Measurements from ENCODE around the gene FBXO34. TPM values are rescaled to one million over a fixed set of nuclear protein-coding genes. Genes with fewer than 3 reads are reported as not detected.
A peak's percentile ranks its signal among the peaks of the same experiment; 100 is the strongest.

Gene FBXO34
- 10 to 100 TPM; 42.1 to 43.6 TPM for total RNA-seq
- polyA plus RNA-seq = 10 to 100 TPM; 33.8 to 44.1 TPM

GRCh38 chr14:55270832-55271571, at the start of gene FBXO34:
FBXO34 (plus strand) TSS chr14:55271421; CDS start chr14:55350391, 78,970 bp downstream.
- peaks cover 0 to 5% of the 10 kb centered on the region in 2 donors for H3K36me3 Mint-ChIP-seq
- Histone ChIP-seq H3K27me3 (ENCODE audit: insufficient read depth, low read length) (no peaks in the 10 kb centered on the region), H3K4me3 (ENCODE audit: low read length in 2 of 2) (peak within 1 kb of the TSS; percentile 76 to 90), H3K4me1 (ENCODE audit: insufficient read depth, low read length) (peaks cover 41% of the 10 kb centered on the region), H3K36me3 (ENCODE audit: insufficient read depth, low read length) (no peaks in the 10 kb centered on the region), H3K9me3 (ENCODE audit: control insufficient read depth in 1 of 2, low read length in 2 of 2) (no peaks in the 10 kb centered on the region), H3K27ac (ENCODE audit: low read depth, low read length) (peak within 1 kb of the TSS; percentile 91)
- H3K4me3 Mint-ChIP-seq = peak within 1 kb of the TSS; percentile 89 to 95 (median 92)
- H3K4me1 Mint-ChIP-seq = peaks cover 31 to 48% (median 36%) of the 10 kb centered on the region in 4 donors
- peak within 1 kb of the TSS; percentile 93 to 96 (median 95) for H3K27ac Mint-ChIP-seq
- peak; percentile 97 to 100 (median 98) for DNase-seq
- CTCF ChIA-PET (ENCODE audit: partially characterized antibody) = interaction anchor here (0.6 to 10.0 kb wide), 41 partner anchors 10 to 1205 kb away, joined by 3 to 348 read pairs (median 4); partner anchors contain the start of gene ATG14
- POLR2A ChIA-PET (ENCODE audit: partially characterized antibody) = interaction anchor here (0.7 to 3.6 kb wide), 8 partner anchors 58 to 157 kb away, joined by 3 to 61 read pairs (median 4); partner anchors contain the start of gene ATG14
- no peaks in the 10 kb centered on the region for H3K27me3 Mint-ChIP-seq
- intact Hi-C loops (cut with micrococcal nuclease) = loop anchor here (1.0 to 5.0 kb wide), 7 partner anchors 26 to 220 kb away; partner anchors contain the start of genes ATG14 and MAPK1IP1L
- H3K9me3 Mint-ChIP-seq = peaks cover 0 to 2% (median 0%) of the 10 kb centered on the region in 8 donors

DNA sequence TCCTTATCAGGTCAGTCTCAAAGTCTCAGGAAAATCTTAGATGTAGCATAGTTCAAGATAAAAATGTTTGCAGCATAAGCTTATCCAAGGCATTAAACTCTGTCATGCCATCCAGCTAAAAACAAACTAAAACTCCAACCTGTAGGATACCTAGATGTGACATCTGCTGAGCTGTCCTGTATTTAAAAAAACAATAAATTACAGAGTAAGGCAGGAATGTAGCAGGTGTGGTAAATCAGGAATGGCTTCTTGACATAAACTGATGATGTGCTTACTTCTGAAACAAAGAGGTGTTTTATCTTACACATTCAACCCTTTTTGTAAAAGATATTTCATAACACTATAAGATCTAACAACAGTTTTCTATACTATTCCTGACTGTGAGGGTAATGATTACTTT, 49.3 kb upstream of the FBXO34 start:
- peaks cover 3 to 8% of the 10 kb centered on the region in 2 donors for H3K27me3 Mint-ChIP-seq
- ChIA-PET CTCF (ENCODE audit: partially characterized antibody) (no interaction called here), POLR2A (ENCODE audit: partially characterized antibody) (no interaction called here)
- Histone ChIP-seq H3K27ac (ENCODE audit: low read depth, low read length) (no peak overlapping the region), H3K4me1 (ENCODE audit: insufficient read depth, low read length) (no peaks in the 10 kb centered on the region), H3K9me3 (ENCODE audit: control insufficient read depth in 1 of 2, low read length in 2 of 2) (peaks cover 0 to 8% of the 10 kb centered on the region in 2 donors), H3K4me3 (ENCODE audit: low read length in 2 of 2) (no peak overlapping the region), H3K27me3 (ENCODE audit: insufficient read depth, low read length) (no peaks in the 10 kb centered on the region), H3K36me3 (ENCODE audit: insufficient read depth, low read length) (no peaks in the 10 kb centered on the region)
- no peaks in the 10 kb centered on the region for H3K4me1 Mint-ChIP-seq
- intact Hi-C loops (cut with micrococcal nuclease) = no loop called here
- peaks cover 5 to 12% of the 10 kb centered on the region in 2 donors for H3K36me3 Mint-ChIP-seq
- DNase-seq = no peak
- no peak overlapping the region for H3K27ac Mint-ChIP-seq
- peaks cover 0 to 15% (median 14%) of the 10 kb centered on the region in 8 donors for H3K9me3 Mint-ChIP-seq
- no peak overlapping the region for H3K4me3 Mint-ChIP-seq

GRCh38 chr14:55223364-55223763, 47.9 kb upstream of the FBXO34 start:
- Mint-ChIP-seq H3K27me3 (peaks cover 11 to 12% of the 10 kb centered on the region in 2 donors), H3K9me3 (peaks cover 0 to 29% (median 25%) of the 10 kb centered on the region in 8 donors), H3K4me3 (no peak overlapping the region), H3K27ac (no peak overlapping the region), H3K4me1 (no peaks in the 10 kb centered on the region), H3K36me3 (peaks cover 10 to 12% of the 10 kb centered on the region in 2 donors)
- Histone ChIP-seq H3K9me3 (ENCODE audit: control insufficient read depth in 1 of 2, low read length in 2 of 2) (peaks cover 0 to 14% of the 10 kb centered on the region in 2 donors), H3K4me3 (ENCODE audit: low read length in 2 of 2) (no peak overlapping the region), H3K36me3 (ENCODE audit: insufficient read depth, low read length) (no peaks in the 10 kb centered on the region), H3K4me1 (ENCODE audit: insufficient read depth, low read length) (no peaks in the 10 kb centered on the region), H3K27ac (ENCODE audit: low read depth, low read length) (no peak overlapping the region), H3K27me3 (ENCODE audit: insufficient read depth, low read length) (no peaks in the 10 kb centered on the region)
- ChIA-PET CTCF (ENCODE audit: partially characterized antibody) (interaction anchor here (0.9 kb wide), 2 partner anchors 10 to 11 kb away, joined by 3 read pairs; no protein-coding TSS in a partner anchor), POLR2A (ENCODE audit: partially characterized antibody) (no interaction called here)
- intact Hi-C loops (cut with micrococcal nuclease) = no loop called here
- no peak for DNase-seq

DNA sequence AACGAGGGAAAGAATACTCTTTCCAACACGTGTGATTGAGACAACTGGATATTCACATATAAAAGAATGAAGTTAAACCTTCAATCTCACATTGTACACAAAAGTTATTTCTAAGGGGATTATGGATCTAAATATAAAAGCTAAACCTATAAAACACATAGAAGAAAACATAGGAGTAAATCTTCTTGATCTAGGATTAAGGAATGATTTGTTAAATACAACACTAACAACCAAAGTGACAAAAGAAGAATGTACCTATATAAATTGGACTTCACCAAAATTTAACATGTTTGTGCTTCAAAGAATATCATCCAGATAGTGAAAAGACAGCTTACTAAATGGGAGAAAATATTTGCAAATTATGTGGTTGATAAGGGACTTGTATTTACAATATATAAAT, 43.0 kb upstream of the FBXO34 start:
- H3K27ac ChIP-seq (ENCODE audit: low read depth, low read length) = no peak overlapping the region
- CTCF ChIA-PET (ENCODE audit: partially characterized antibody) = interaction anchor here (1.2 to 1.7 kb wide), 2 partner anchors 18 to 126 kb away, joined by 4 read pairs; no protein-coding TSS in a partner anchor
- H3K27me3 ChIP-seq (ENCODE audit: insufficient read depth, low read length) = no peaks in the 10 kb centered on the region
- POLR2A ChIA-PET (ENCODE audit: partially characterized antibody) = no interaction called here
- no peak overlapping the region for H3K27ac Mint-ChIP-seq
- peaks cover 0 to 14% of the 10 kb centered on the region in 2 donors for H3K9me3 ChIP-seq (ENCODE audit: control insufficient read depth in 1 of 2, low read length in 2 of 2)
- H3K4me3 Mint-ChIP-seq = no peak overlapping the region
- peaks cover 14 to 15% of the 10 kb centered on the region in 2 donors for H3K27me3 Mint-ChIP-seq
- H3K9me3 Mint-ChIP-seq = peaks cover 0 to 29% (median 25%) of the 10 kb centered on the region in 8 donors
- intact Hi-C loops (cut with micrococcal nuclease) = no loop called here
- no peaks in the 10 kb centered on the region for H3K36me3 ChIP-seq (ENCODE audit: insufficient read depth, low read length)
- H3K4me1 ChIP-seq (ENCODE audit: insufficient read depth, low read length) = no peaks in the 10 kb centered on the region
- no peak overlapping the region for H3K4me3 ChIP-seq (ENCODE audit: low read length in 2 of 2)
- H3K4me1 Mint-ChIP-seq = no peaks in the 10 kb centered on the region
- DNase-seq = no peak
- H3K36me3 Mint-ChIP-seq = peaks cover 10 to 12% of the 10 kb centered on the region in 2 donors

DNA sequence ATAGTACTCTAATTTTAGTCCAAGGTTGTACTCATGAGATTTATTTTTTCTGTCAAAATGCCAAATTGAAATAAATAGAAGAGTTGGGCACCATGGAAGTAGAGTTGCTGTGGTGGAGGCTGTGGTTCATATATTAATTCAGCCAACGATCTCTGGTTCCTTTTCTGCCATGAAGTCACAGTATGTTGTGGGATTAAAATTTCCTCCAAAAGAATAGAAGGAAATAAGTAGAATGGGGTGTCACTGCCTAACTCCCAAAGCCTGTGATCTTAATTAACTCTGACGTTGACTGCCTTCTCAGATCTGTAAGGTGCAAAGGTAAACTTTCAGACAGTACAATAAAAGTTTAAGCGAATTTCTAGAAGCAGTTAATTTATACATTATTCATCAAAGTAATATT, 37.6 kb upstream of the FBXO34 start:
- Histone ChIP-seq H3K27ac (ENCODE audit: low read depth, low read length) (no peak overlapping the region), H3K36me3 (ENCODE audit: insufficient read depth, low read length) (no peaks in the 10 kb centered on the region), H3K27me3 (ENCODE audit: insufficient read depth, low read length) (no peaks in the 10 kb centered on the region), H3K4me3 (ENCODE audit: low read length in 2 of 2) (no peak overlapping the region), H3K4me1 (ENCODE audit: insufficient read depth, low read length) (no peaks in the 10 kb centered on the region), H3K9me3 (ENCODE audit: control insufficient read depth in 1 of 2, low read length in 2 of 2) (no peaks in the 10 kb centered on the region)
- ChIA-PET CTCF (ENCODE audit: partially characterized antibody) (no interaction called here), POLR2A (ENCODE audit: partially characterized antibody) (no interaction called here)
- intact Hi-C loops (cut with micrococcal nuclease) = no loop called here
- H3K4me1 Mint-ChIP-seq = no peaks in the 10 kb centered on the region
- H3K9me3 Mint-ChIP-seq = no peaks in the 10 kb centered on the region
- H3K4me3 Mint-ChIP-seq = no peak overlapping the region
- H3K36me3 Mint-ChIP-seq = no peaks in the 10 kb centered on the region
- DNase-seq = no peak
- no peak overlapping the region for H3K27ac Mint-ChIP-seq
- H3K27me3 Mint-ChIP-seq = peaks cover 10 to 12% of the 10 kb centered on the region in 2 donors

- Histone ChIP-seq H3K27ac (ENCODE audit: low read depth, low read length) (no peak overlapping the region), H3K27me3 (ENCODE audit: insufficient read depth, low read length) (no peaks in the 10 kb centered on the region), H3K9me3 (ENCODE audit: control insufficient read depth in 1 of 2, low read length in 2 of 2) (no peaks in the 10 kb centered on the region), H3K4me3 (ENCODE audit: low read length in 2 of 2) (no peak overlapping the region), H3K36me3 (ENCODE audit: insufficient read depth, low read length) (no peaks in the 10 kb centered on the region), H3K4me1 (ENCODE audit: insufficient read depth, low read length) (no peaks in the 10 kb centered on the region)
- no peak for DNase-seq
- H3K27ac Mint-ChIP-seq = no peak overlapping the region
- no peaks in the 10 kb centered on the region for H3K36me3 Mint-ChIP-seq
- H3K9me3 Mint-ChIP-seq = no peaks in the 10 kb centered on the region
- ChIA-PET CTCF (ENCODE audit: partially characterized antibody) (interaction anchor here (1.5 kb wide), 1 partner anchor 11 kb away, joined by 3 read pairs; no protein-coding TSS in a partner anchor), POLR2A (ENCODE audit: partially characterized antibody) (no interaction called here)
- H3K4me3 Mint-ChIP-seq = no peak overlapping the region
- peaks cover 6 to 9% of the 10 kb centered on the region in 2 donors for H3K27me3 Mint-ChIP-seq
- intact Hi-C loops (cut with micrococcal nuclease) = no loop called here
- no peaks in the 10 kb centered on the region for H3K4me1 Mint-ChIP-seq
Observed at GRCh38 chr14:55238019-55238680, 33.1 kb upstream of the FBXO34 start.

GRCh38 chr14:55239320-55239719, 31.9 kb upstream of the FBXO34 start:
- no peak for DNase-seq
- Histone ChIP-seq H3K9me3 (ENCODE audit: control insufficient read depth in 1 of 2, low read length in 2 of 2) (no peaks in the 10 kb centered on the region), H3K27me3 (ENCODE audit: insufficient read depth, low read length) (no peaks in the 10 kb centered on the region), H3K27ac (ENCODE audit: low read depth, low read length) (no peak overlapping the region), H3K36me3 (ENCODE audit: insufficient read depth, low read length) (no peaks in the 10 kb centered on the region), H3K4me1 (ENCODE audit: insufficient read depth, low read length) (no peaks in the 10 kb centered on the region), H3K4me3 (ENCODE audit: low read length in 2 of 2) (no peak overlapping the region)
- H3K27me3 Mint-ChIP-seq = peaks cover 6 to 7% of the 10 kb centered on the region in 2 donors
- H3K4me3 Mint-ChIP-seq = no peak overlapping the region
- no peaks in the 10 kb centered on the region for H3K4me1 Mint-ChIP-seq
- H3K36me3 Mint-ChIP-seq = no peaks in the 10 kb centered on the region
- H3K9me3 Mint-ChIP-seq = no peaks in the 10 kb centered on the region
- CTCF ChIA-PET (ENCODE audit: partially characterized antibody) = no interaction called here
- H3K27ac Mint-ChIP-seq = no peak overlapping the region
- intact Hi-C loops (cut with micrococcal nuclease) = no loop called here
- POLR2A ChIA-PET (ENCODE audit: partially characterized antibody) = interaction anchor here (0.6 kb wide), 1 partner anchor 192 kb away, joined by 3 read pairs; no protein-coding TSS in a partner anchor

All from CD4-positive, alpha-beta memory T cell (primary cell).